KOPT-K1 (cell line): ENCODE measurements around the gene HOXA4.

Experiments
- H3K27ac ChIP-seq: fragments of 200-600 bp; sonication (generic); 2 replicates; pipeline ENCODE4 v1.5.1; 2016; ENCODE audit warnings: antibody characterized with exemption, mild to moderate bottlenecking, low read depth, low read length; ENCODE audit not compliant: poor library complexity, severe bottlenecking
- H3K36me3 ChIP-seq: fragments of 200-600 bp; sonication (generic); 2 replicates; pipeline ENCODE4 v1.5.1; 2017; ENCODE audit warnings: antibody characterized with exemption, mild to moderate bottlenecking, low read length, moderate library complexity; ENCODE audit not compliant: insufficient read depth
- H3K9me3 ChIP-seq: fragments of 200-600 bp; sonication (generic); 2 replicates; pipeline ENCODE4 v1.5.1; 2017; ENCODE audit warnings: antibody characterized with exemption, low read length, mild to moderate bottlenecking; ENCODE audit not compliant: insufficient read depth, poor library complexity, severe bottlenecking

HOXA4 gene

DNA sequence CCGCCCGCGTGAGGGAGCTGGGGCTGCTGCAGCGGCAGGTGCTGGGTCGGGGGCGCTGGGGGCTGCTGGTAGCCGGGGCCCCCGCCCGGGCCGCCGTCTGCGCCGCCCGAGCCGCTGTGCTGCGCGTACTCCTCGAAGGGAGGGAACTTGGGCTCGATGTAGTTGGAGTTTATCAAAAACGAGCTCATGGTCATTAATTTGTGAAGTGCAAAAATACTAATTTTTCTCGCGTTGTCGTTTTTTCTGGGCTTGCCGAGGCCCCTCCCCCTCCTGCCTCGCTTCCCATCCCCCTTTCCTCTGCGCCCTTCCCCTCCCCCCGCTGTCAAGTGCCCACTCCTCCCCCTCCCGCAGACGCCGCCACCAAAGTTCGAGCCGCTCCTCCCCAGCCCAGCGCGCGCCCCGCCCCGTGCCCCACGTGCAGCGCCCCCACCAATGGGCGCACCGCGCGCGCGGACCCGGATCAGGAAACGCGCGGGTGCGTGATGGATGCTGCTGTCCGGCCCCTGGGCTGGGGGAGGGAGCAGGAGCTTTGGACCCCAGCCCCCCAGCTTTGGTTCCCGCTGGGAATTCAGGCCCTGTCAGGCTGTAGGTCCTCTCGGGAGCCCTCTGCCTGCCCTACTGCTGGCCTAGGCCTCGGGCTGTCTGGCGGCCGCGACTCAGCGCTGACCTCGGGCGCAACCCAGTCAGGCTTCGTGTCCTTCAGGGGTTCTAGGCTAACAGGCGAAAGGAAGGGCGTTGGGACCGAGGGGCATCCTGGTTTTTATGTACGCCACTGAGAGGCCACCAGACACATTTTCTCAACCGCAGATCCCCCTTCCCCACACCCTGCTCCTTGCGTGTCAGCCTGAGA, at the start of gene HOXA4:
TSS of gene HOXA4 (minus strand) at position 218 of the 850 bp plus-strand sequence. CDS start at position 194, 24 bp downstream.
- Histone ChIP-seq H3K9me3 (peaks cover 12% of the 10 kb centered on the region), H3K27ac (no peak within 1 kb of the TSS), H3K36me3 (no peaks in the 10 kb centered on the region)

DNA sequence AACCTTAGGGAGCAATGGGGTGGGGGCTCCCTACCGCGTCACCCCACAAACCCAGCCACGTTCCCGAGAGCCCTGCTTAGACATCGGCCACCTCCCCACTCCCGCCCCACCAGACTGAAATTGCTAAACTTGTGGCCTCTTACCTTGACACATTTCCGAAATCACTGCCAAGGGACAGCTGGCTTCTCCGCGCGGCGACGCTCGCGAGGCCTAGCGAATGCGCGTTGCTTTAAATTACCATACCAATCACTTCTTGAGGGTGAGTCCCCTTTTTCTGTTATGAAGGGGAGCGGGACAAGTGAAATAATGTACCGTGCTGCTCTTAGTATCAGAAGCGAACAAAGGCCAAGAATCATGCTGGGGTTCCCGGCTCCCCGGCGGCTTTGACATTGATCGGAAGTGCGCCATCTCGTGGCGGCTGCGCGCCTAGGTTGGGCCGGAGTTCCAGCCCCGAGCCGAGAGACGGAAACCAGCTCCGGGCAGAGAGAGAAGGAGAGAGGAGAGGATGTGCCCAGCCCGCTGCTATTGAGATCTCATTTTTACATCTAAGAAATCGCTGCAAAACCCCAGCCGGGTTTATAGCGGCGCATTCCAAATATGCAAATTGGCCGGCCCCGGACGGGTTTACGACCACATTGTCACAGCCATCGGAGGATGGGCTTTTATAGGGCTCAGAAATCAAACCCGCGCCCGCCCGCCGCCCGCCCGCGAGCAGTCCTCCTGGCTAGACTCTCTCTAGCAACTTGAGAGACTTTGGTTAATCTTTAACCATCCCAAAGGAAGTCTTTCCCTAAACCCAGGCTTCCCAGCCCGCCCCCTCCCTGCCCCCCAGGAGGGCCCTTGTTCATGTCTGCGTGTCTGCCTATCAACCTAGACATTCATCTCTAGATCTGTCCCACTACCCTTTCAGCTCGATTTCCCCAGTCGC, 49.2 kb upstream of the HOXA4 start:
- H3K36me3 ChIP-seq, result no peaks in the 10 kb centered on the region

GRCh38 chr7:27179030-27179429, 48.5 kb upstream of the HOXA4 start:
- no peak overlapping the region for H3K27ac ChIP-seq
- H3K36me3 ChIP-seq, result no peaks in the 10 kb centered on the region
- peaks cover 6% of the 10 kb centered on the region for H3K9me3 ChIP-seq

More for the DNA sequence above, 49.2 kb upstream of the HOXA4 start:
- Histone ChIP-seq H3K27ac (no peak overlapping the region), H3K9me3 (no peaks in the 10 kb centered on the region)

- peaks cover 8% of the 10 kb centered on the region for H3K9me3 ChIP-seq
- no peak overlapping the region for H3K27ac ChIP-seq
- no peaks in the 10 kb centered on the region for H3K36me3 ChIP-seq
Measured at GRCh38 chr7:27178366-27178765, 47.8 kb upstream of the HOXA4 start.

- Histone ChIP-seq H3K27ac (no peak overlapping the region), H3K9me3 (peaks cover 8% of the 10 kb centered on the region), H3K36me3 (no peaks in the 10 kb centered on the region)
Measured at GRCh38 chr7:27177795-27178320, 47.3 kb upstream of the HOXA4 start.

DNA sequence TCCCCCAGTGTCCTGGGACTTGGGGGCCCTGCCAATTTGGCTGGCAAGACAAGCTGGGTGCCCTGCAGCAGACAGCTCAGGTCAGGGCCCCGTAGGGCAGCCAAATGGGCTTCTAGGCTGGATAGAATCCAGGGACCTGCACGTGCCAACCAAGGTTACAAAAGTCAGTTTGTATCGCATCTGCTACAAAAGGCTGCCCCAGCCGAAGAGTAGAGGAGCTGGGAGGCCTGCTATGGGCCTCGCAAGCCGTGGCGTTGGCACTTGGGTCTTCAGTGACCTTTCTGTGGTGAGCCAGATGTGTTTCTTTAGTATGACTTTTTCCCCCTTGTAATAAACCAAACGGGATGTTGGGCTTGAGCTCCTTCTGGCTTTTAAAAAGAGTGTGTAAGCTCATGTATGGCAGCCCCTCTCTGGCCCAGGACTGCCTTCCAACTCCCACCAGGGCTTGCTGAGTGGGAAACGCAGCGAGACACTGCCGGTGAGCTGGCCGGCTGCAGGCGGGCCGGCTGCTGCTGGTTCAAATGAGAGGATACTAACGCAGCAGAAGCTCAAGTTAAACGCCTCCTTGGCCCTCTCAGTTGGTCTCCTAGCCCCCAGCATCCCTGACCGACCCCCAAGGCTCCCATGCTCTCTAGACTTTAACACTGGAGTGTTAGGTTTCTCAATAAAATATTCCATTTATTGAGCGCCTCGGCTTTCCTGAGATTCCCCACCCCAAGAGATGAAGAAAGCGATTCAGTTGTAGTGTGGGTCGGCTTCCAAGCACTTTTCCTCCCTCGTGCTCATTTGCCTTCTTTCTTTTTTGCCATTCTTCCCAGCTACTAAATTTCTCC, 46.6 kb upstream of the HOXA4 start:
- H3K36me3 ChIP-seq, result no peaks in the 10 kb centered on the region
- H3K9me3 ChIP-seq, result peaks cover 8% of the 10 kb centered on the region
- H3K27ac ChIP-seq, result no peak overlapping the region

GRCh38 chr7:27176524-27176845, 45.9 kb upstream of the HOXA4 start:
- no peaks in the 10 kb centered on the region for H3K36me3 ChIP-seq
- H3K9me3 ChIP-seq, result peaks cover 8% of the 10 kb centered on the region
- H3K27ac ChIP-seq, result no peak overlapping the region

DNA sequence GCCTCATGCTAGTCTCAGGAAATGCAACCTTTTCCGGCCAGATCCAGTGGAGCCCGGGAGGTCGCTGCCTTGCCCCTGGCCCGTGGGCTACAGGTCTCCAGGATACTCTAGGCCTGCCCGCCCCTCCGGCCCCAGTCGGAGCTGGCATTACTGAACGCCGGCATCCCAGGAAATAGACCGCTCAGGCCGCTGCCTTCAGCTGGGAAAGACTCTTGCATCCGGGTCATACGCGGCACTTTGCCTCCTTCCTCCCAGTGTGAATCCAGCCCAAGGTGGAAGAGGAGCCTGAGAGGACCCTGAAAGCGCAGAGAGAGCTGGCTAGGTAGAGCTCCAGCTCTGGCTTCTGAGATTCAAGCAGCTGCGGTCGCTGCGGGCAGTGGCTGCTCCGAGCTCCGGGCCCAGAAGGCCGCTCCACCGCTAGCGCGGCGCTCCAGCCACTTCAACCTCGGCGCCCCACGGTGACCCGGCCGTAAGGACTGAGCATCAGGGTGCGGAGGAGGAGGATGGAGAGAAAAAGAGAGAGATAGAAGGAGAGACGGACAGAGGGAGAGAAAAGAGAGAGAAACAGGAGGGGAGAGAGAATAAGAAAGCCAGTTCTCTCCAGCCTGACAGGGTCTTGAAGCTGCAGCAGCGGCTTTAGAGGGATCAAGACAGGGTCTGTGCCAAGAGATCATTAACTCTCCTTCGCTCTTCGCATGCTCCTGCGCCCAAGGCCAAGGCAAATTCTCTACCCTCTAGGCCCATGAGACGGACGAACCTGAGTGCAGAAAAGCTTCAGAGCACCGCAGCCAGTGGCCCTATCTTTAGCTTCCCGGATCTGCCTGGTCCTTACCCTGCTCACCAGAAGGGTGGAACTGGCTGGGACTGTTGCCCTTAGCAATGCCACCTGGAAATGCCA, 45.3 kb upstream of the HOXA4 start:
- Histone ChIP-seq H3K9me3 (peaks cover 8% of the 10 kb centered on the region), H3K36me3 (no peaks in the 10 kb centered on the region), H3K27ac (no peak overlapping the region)

GRCh38 chr7:27174874-27175625, 44.5 kb upstream of the HOXA4 start:
- no peaks in the 10 kb centered on the region for H3K36me3 ChIP-seq
- peaks cover 8% of the 10 kb centered on the region for H3K9me3 ChIP-seq
- H3K27ac ChIP-seq, result no peak overlapping the region

GRCh38 chr7:27173956-27174873, 43.7 kb upstream of the HOXA4 start, which contains the start of gene HOXA10:
Gene HOXA10, minus strand, starts transcription at chr7:27174320. Its CDS starts 14 bp downstream, at chr7:27174306.
- Histone ChIP-seq H3K9me3 (peaks cover 8% of the 10 kb centered on the region), H3K27ac (no peak within 1 kb of the TSS), H3K36me3 (no peaks in the 10 kb centered on the region)

DNA sequence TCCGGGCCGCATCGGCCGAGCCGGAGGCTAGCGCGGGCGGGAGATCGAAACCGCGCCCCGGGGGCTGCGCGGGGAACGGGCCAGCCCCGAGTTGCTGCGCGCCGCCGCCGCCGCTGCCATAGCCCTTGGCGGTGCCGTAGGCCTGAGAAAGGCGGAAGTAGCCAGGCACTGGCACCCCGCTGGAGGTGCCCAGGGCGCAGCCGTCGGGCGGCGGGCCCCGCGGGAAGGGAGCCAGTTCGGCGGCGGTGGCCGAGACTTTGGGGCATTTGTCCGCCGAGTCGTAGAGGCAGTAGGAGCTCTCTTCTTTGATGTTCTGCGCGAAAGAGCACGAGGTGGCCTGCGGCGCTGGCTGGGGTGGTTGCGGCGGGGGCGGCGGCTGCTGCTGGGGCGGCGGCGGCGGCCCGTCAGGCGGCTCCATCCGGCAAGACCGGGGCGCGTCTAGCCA, 43.0 kb upstream of the HOXA4 start:
- H3K36me3 ChIP-seq, result no peaks in the 10 kb centered on the region
- peaks cover 8% of the 10 kb centered on the region for H3K9me3 ChIP-seq
- H3K27ac ChIP-seq, result no peak overlapping the region

- Histone ChIP-seq H3K27ac (no peak overlapping the region), H3K9me3 (peaks cover 8% of the 10 kb centered on the region), H3K36me3 (no peaks in the 10 kb centered on the region)
Measured at GRCh38 chr7:27172823-27173510, 42.4 kb upstream of the HOXA4 start.
